Lower leg skin (tissue), 4 donors: ENCODE measurements around the gene RAMP2. TPM values are rescaled to one million over a fixed set of nuclear protein-coding genes. Genes with fewer than 3 reads are reported as not detected.

Experiments used
- DNase-seq, 2 donors: peaks; one replicate each; pipeline ENCODE4 v3.0.0-alpha.2; 2019; ENCODE audit warnings: low spot score in 2 of 2
- H3K4me3 ChIP-seq: fragments of 200-600 bp; sonication (generic); 2 replicates; pipeline ENCODE4 v1.5.1; 2017; ENCODE audit warnings: mild to moderate bottlenecking, low read depth; ENCODE audit not compliant: poor library complexity, severe bottlenecking
- CTCF ChIP-seq, 3 donors: fragments of 450-650 bp; IDR thresholded peaks; one replicate each; pipeline ENCODE4 v1.5.1; 2016; ENCODE audit warnings: antibody characterized with exemption in 3 of 3, mild to moderate bottlenecking in 3 of 3, moderate library complexity in 2 of 3
- POLR2A ChIP-seq, 2 donors: fragments of 450-650 bp; IDR thresholded peaks; one replicate each; pipeline ENCODE4 v1.6.1; 2016 to 2017; ENCODE audit warnings: antibody characterized with exemption in 2 of 2, mild to moderate bottlenecking in 1 of 2, moderate library complexity in 1 of 2
- WGBS, 2 donors: methylation state at CpG; one replicate each; pipeline ENCODE4 v1.1.5; 2018; 5-methylcytosine and 5-hydroxymethylcytosine counted together
- intact Hi-C: fragments of 100-400 bp; cut with DNase I; formaldehyde crosslinking; loops from one replicate; pipeline ENCODE4 v1.15.0; 2023; ENCODE audit warnings: low total_unique reads
- total RNA-seq, 4 donors: library from RNA; depleted of rRNA; stranded (reverse); fragments of >200 nt; gene quantifications; one replicate each; pipeline ENCODE4 v1.1.0, GENCODE V29; 2016

RAMP2 gene
- total RNA-seq, 4 donors from 2014 or later, result 9.6 to 34.2 (median 12.0) TPM

- 79 to 89% methylated on average over 10 of the region's 10 CpGs for WGBS, 2 donors
- intact Hi-C loops, result no loop called here
- TF ChIP-seq CTCF (IDR thresholded peaks at IDR 0.05) (no peak), POLR2A (IDR thresholded peaks at IDR 0.05) (no peak)
- DNase-seq, result no peak
- no peak overlapping the region for H3K4me3 ChIP-seq
Measured at GRCh38 chr17:42795465-42795864, 34.4 kb downstream of the RAMP2 start.

GRCh38 chr17:42796066-42796758 is 35.2 kb downstream of the RAMP2 start:
- 89 to 91% methylated on average over 17 to 18 of the region's 18 CpGs for WGBS, 2 donors
- intact Hi-C loops, result no loop called here
- no peak for DNase-seq
- TF ChIP-seq POLR2A (IDR thresholded peaks at IDR 0.05) (no peak), CTCF (IDR thresholded peaks at IDR 0.05) (no peak)
- H3K4me3 ChIP-seq, result no peak overlapping the region

GRCh38 chr17:42797067-42798007 is 36.3 kb downstream of the RAMP2 start:
- no peak overlapping the region for H3K4me3 ChIP-seq
- DNase-seq, result no peak
- TF ChIP-seq CTCF (IDR thresholded peaks at IDR 0.05), result no peak
- no peak for TF ChIP-seq POLR2A (IDR thresholded peaks at IDR 0.05)
- WGBS, 2 donors, result 77 to 78% methylated on average over 10 of the region's 10 CpGs
- intact Hi-C loops, result no loop called here

GRCh38 chr17:42798011-42798382 is 37.0 kb downstream of the RAMP2 start:
- no peak for DNase-seq
- 9 to 12% methylated on average over 10 of the region's 10 CpGs for WGBS, 2 donors
- intact Hi-C loops, result no loop called here
- TF ChIP-seq POLR2A (IDR thresholded peaks at IDR 0.05) (no peak), CTCF (IDR thresholded peaks at IDR 0.05) (no peak)
- peak overlapping the region; percentile 94 for H3K4me3 ChIP-seq

GRCh38 chr17:42798383-42799380 is 37.7 kb downstream of the RAMP2 start, which contains the start of the genes CNTD1 and COA3:
Gene CNTD1, plus strand, starts transcription at chr17:42798861. Its CDS starts 207 bp downstream, at chr17:42799068.
Gene COA3, minus strand, starts transcription at chr17:42798704. Its CDS starts 23 bp downstream, at chr17:42798681.
- intact Hi-C loops, result no loop called here
- WGBS, 2 donors, result 26 to 27% methylated on average over 64 to 66 of the region's 66 CpGs
- H3K4me3 ChIP-seq, result peak within 1 kb of the TSS; percentile 94
- DNase-seq, result peak; percentile 68 to 96
- no peak for TF ChIP-seq POLR2A (IDR thresholded peaks at IDR 0.05)
- TF ChIP-seq CTCF (IDR thresholded peaks at IDR 0.05), result no peak
